PC-9 (cell line): Measurements from ENCODE around the gene SLC22A1. TPM values are rescaled to one million over a fixed set of nuclear protein-coding genes. Genes with fewer than 3 reads are reported as not detected.

ENCODE experiments used
- BruUV-seq: library from RNA; stranded (reverse); fragments of 400-500 nt; replicated peaks from 2 replicates; lab custom pipeline; 2021; lab: Mats Ljungman, UMichigan
- CTCF ChIA-PET: fragments of 300-600 bp; sonication (Branson Sonifier 250); formaldehyde crosslinking; loops from one replicate; lab custom pipeline; 2022; ENCODE audit warnings: antibody characterized with exemption; lab: Charles Lee
- POLR2A ChIA-PET: fragments of 300-600 bp; sonication (Branson Sonifier 250); formaldehyde crosslinking; loops from one replicate; lab custom pipeline; 2022; ENCODE audit warnings: antibody characterized with exemption; ENCODE audit not compliant: unreplicated experiment; lab: Charles Lee
- DNase-seq, 2 experiments: peaks; one replicate each; pipeline versions ENCODE4 v3.0.0 to v3.0.0-alpha.2; 2015 to 2022; ENCODE audit warnings: mixed read lengths in 1 of 2
- H2AFZ ChIP-seq: fragments of 200-600 bp; sonication (generic); 2 replicates; pipeline ENCODE4 v1.8.1; 2017; ENCODE audit warnings: antibody characterized with exemption
- H3F3A ChIP-seq: fragments of 200-600 bp; sonication (generic); 2 replicates; pipeline ENCODE4 v1.8.1; 2017; ENCODE audit warnings: antibody characterized with exemption, mild to moderate bottlenecking, low read depth; ENCODE audit not compliant: insufficient read depth
- H3K27ac ChIP-seq: fragments of 200-600 bp; sonication (generic); 2 replicates; pipeline ENCODE4 v1.6.1; 2016; ENCODE audit warnings: mixed run types
- H3K27me3 ChIP-seq: fragments of 200-600 bp; sonication (generic); 2 replicates; pipeline ENCODE4 v1.6.1; 2016; ENCODE audit warnings: low read depth, mixed run types; ENCODE audit not compliant: insufficient read depth
- H3K36me3 ChIP-seq: fragments of 200-600 bp; sonication (generic); 2 replicates; pipeline ENCODE4 v1.6.1; 2016; ENCODE audit warnings: low read depth, mixed run types
- H3K4me1 ChIP-seq: fragments of 200-600 bp; sonication (generic); replicated peaks from 2 replicates; pipeline ENCODE4 v1.6.1; 2016; ENCODE audit warnings: mixed run types; ENCODE audit not compliant: insufficient read depth
- H3K4me2 ChIP-seq: fragments of 200-600 bp; sonication (generic); 2 replicates; pipeline ENCODE4 v1.6.1; 2017; ENCODE audit warnings: mixed run types
- H3K4me3 ChIP-seq: fragments of 200-600 bp; sonication (generic); 2 replicates; pipeline ENCODE4 v1.6.1; 2016; ENCODE audit warnings: mixed run types
- H3K79me2 ChIP-seq: fragments of 200-600 bp; sonication (generic); 2 replicates; pipeline ENCODE4 v1.6.1; 2017; ENCODE audit warnings: low read depth, mixed run types
- H3K9me2 ChIP-seq: fragments of 200-600 bp; sonication (generic); 2 replicates; pipeline ENCODE4 v1.8.1; 2017; ENCODE audit warnings: mild to moderate bottlenecking; ENCODE audit not compliant: insufficient read depth
- H3K9me3 ChIP-seq: fragments of 200-600 bp; sonication (generic); 2 replicates; pipeline ENCODE4 v1.8.1; 2016; ENCODE audit warnings: low read depth; ENCODE audit not compliant: insufficient read depth
- H4K20me1 ChIP-seq: fragments of 200-600 bp; sonication (generic); 2 replicates; pipeline ENCODE4 v1.8.1; 2017; ENCODE audit not compliant: insufficient read depth
- CTCF ChIP-seq: fragments of 200-600 bp; sonication (generic); conservative IDR thresholded peaks from 2 replicates; pipeline ENCODE4 v1.6.1; 2017; ENCODE audit warnings: mixed run types, antibody characterized with exemption, mild to moderate bottlenecking, moderate library complexity
- EZH2 ChIP-seq: fragments of 200-600 bp; sonication (generic); IDR thresholded peaks from 2 replicates; pipeline ENCODE4 v1.8.0; 2017; ENCODE audit warnings: antibody characterized with exemption, low read depth
- intact Hi-C: fragments of 100-400 bp; cut with micrococcal nuclease; formaldehyde crosslinking; loops from one replicate; pipeline ENCODE4 v1.10.0; 2022; ENCODE audit not compliant: unreplicated experiment
- total RNA-seq: library from RNA; stranded (reverse); gene quantifications from 2 replicates; pipeline ENCODE4 v1.2.3, GENCODE V29; 2021

The SLC22A1 gene
- total RNA-seq, 1 experiment from 2014 or later = not detected

GRCh38 chr6:160167604-160168399 is 46.2 kb downstream of the SLC22A1 start:
- TF ChIP-seq CTCF (no peak), EZH2 (no peak)
- Histone ChIP-seq H3K9me3 (no peaks in the 10 kb centered on the region), H3K4me3 (no peak overlapping the region), H3K27me3 (no peaks in the 10 kb centered on the region), H3K4me1 (no peaks in the 10 kb centered on the region), H4K20me1 (no peaks in the 10 kb centered on the region), H2AFZ (no peak overlapping the region), H3K27ac (no peak overlapping the region), H3K79me2 (no peaks in the 10 kb centered on the region), H3K4me2 (no peak overlapping the region), H3K36me3 (no peaks in the 10 kb centered on the region), H3F3A (no peaks in the 10 kb centered on the region), H3K9me2 (no peaks in the 10 kb centered on the region)
- no peak for DNase-seq
- intact Hi-C loops = no loop called here
- POLR2A ChIA-PET = no interaction called here
- CTCF ChIA-PET = no interaction called here
- BruUV-seq = no TSS peak

GRCh38 chr6:160170018-160170680 is 48.5 kb downstream of the SLC22A1 start:
- intact Hi-C loops = no loop called here
- TF ChIP-seq CTCF = no peak
- TF ChIP-seq EZH2 = no peak
- H3K36me3 ChIP-seq = no peaks in the 10 kb centered on the region
- H3K4me1 ChIP-seq = no peaks in the 10 kb centered on the region
- no peak overlapping the region for H3K27ac ChIP-seq
- H3K79me2 ChIP-seq = no peaks in the 10 kb centered on the region
- H3K9me3 ChIP-seq = no peaks in the 10 kb centered on the region
- H3K27me3 ChIP-seq = no peaks in the 10 kb centered on the region
- no peaks in the 10 kb centered on the region for H3K9me2 ChIP-seq
- H3K4me2 ChIP-seq = no peak overlapping the region
- BruUV-seq = no TSS peak
- DNase-seq = no peak
- no peak overlapping the region for H2AFZ ChIP-seq
- no peaks in the 10 kb centered on the region for H4K20me1 ChIP-seq
- H3F3A ChIP-seq = no peaks in the 10 kb centered on the region
- no peak overlapping the region for H3K4me3 ChIP-seq
- ChIA-PET CTCF (no interaction called here), POLR2A (no interaction called here)

GRCh38 chr6:160172704-160173103 is 51.1 kb downstream of the SLC22A1 start:
- no peaks in the 10 kb centered on the region for H3F3A ChIP-seq
- DNase-seq = no peak
- H3K36me3 ChIP-seq = no peaks in the 10 kb centered on the region
- intact Hi-C loops = no loop called here
- no peaks in the 10 kb centered on the region for H3K9me3 ChIP-seq
- no peaks in the 10 kb centered on the region for H3K79me2 ChIP-seq
- no peak overlapping the region for H3K27ac ChIP-seq
- no peaks in the 10 kb centered on the region for H3K9me2 ChIP-seq
- H3K4me3 ChIP-seq = no peak overlapping the region
- no peak overlapping the region for H3K4me2 ChIP-seq
- H3K27me3 ChIP-seq = no peaks in the 10 kb centered on the region
- H4K20me1 ChIP-seq = no peaks in the 10 kb centered on the region
- no TSS peak for BruUV-seq
- H3K4me1 ChIP-seq = no peaks in the 10 kb centered on the region
- H2AFZ ChIP-seq = no peak overlapping the region
- ChIA-PET CTCF (no interaction called here), POLR2A (no interaction called here)
- TF ChIP-seq EZH2 = no peak
- TF ChIP-seq CTCF = no peak
